ENCODE measurements around the gene EDDM3A. TPM values are rescaled to one million over a fixed set of nuclear protein-coding genes. Genes with fewer than 3 reads are reported as not detected.

Gene EDDM3A
- total and polyA plus RNA-seq, 2 of the 4 experiments (the other 2 are of a cell fraction): not detected

GRCh38 chr14:20794644-20795369 is 49.1 kb downstream of the EDDM3A start:
- H3K27me3 ChIP-seq (ENCODE audit: control insufficient read depth, insufficient read depth, low read length): no peaks in the 10 kb centered on the region
- ChIA-PET CTCF (interaction anchor here (0.8 kb wide), 1 partner anchor 29 kb away, joined by 3 read pairs; no protein-coding TSS in a partner anchor), POLR2A (ENCODE audit: unreplicated experiment) (interaction anchor here (0.6 kb wide), 1 partner anchor 1853 kb away, joined by 8 read pairs; no protein-coding TSS in a partner anchor)
- H2BK120ac ChIP-seq (ENCODE audit: low read depth, low read length): no peak overlapping the region
- no peak overlapping the region for H2BK5ac ChIP-seq (ENCODE audit: low read depth, low read length, poor library complexity, severe bottlenecking)
- H3K4me3 ChIP-seq (ENCODE audit: insufficient read depth, low read depth, low read length): no peak overlapping the region
- no peak overlapping the region for H4K5ac ChIP-seq (ENCODE audit: low read depth, low read length)
- H3K79me1 ChIP-seq (ENCODE audit: low read depth in 1 of 2, low read length in 2 of 2): no peaks in the 10 kb centered on the region
- no peak overlapping the region for H3K14ac ChIP-seq (replicated peaks; ENCODE audit: low read depth, low read length)
- WGBS, 2 experiments (ENCODE audit: extremely low coverage in 2 of 2, insufficient read length in 1 of 2): no CpG with 5 or more reads among the region's 7 CpGs
- no peak overlapping the region for H2BK15ac ChIP-seq (ENCODE audit: low read depth, low read length)
- intact Hi-C loops (cut with micrococcal nuclease) (no loop called here), dilution Hi-C loops (cut with HindIII; ENCODE audit: low sequenced_read_pairs, unreplicated experiment) (no loop called here), in situ Hi-C loops (cut with MboI; ENCODE audit: low sequenced_read_pairs) (no loop called here)
- H3K56ac ChIP-seq (ENCODE audit: extremely low read depth, insufficient read depth, low read length): no peak overlapping the region
- H3K4me2 ChIP-seq (ENCODE audit: low read depth, low read length): no peak overlapping the region
- H3K4me1 ChIP-seq (ENCODE audit: control insufficient read depth, insufficient read depth, low read length): no peaks in the 10 kb centered on the region
- H3K9me1 ChIP-seq (ENCODE audit: insufficient read depth, low read length): no peaks in the 10 kb centered on the region
- H2BK20ac ChIP-seq (ENCODE audit: low read depth, low read length): no peak overlapping the region
- H3K4ac ChIP-seq (ENCODE audit: low read depth, low read length): no peak overlapping the region
- no peaks in the 10 kb centered on the region for H4K20me1 ChIP-seq (ENCODE audit: insufficient read depth, low read length)
- H2AK9ac ChIP-seq (replicated peaks; ENCODE audit: low read depth, low read length, poor library complexity): no peak overlapping the region
- no peak for DNase-seq
- no peak overlapping the region for H3K23ac ChIP-seq (ENCODE audit: low read depth, low read length)
- no peak overlapping the region for H4K8ac ChIP-seq (ENCODE audit: low read depth in 2 of 2, low read length in 2 of 2)
- ATAC-seq (ENCODE audit: low read depth): no peak
- no peak overlapping the region for H3K18ac ChIP-seq (ENCODE audit: low read depth, low read length)
- H2AFZ ChIP-seq (replicated peaks; ENCODE audit: low read length, poor library complexity): no peak overlapping the region
- H3K36me3 ChIP-seq (ENCODE audit: control insufficient read depth, insufficient read depth, low read length): no peaks in the 10 kb centered on the region
- no peak overlapping the region for H2AK5ac ChIP-seq (ENCODE audit: low read depth, low read length)
- no peak for TF ChIP-seq RCOR1 (IDR thresholded peaks at IDR 0.05; ENCODE audit: insufficient replicate concordance, low read length)
- TF ChIP-seq FOS (IDR thresholded peaks at IDR 0.05; ENCODE audit: low read depth, low read length): no peak
- TF ChIP-seq CEBPB (IDR thresholded peaks at IDR 0.05; ENCODE audit: low read depth, low read length): no peak
- no peak for TF ChIP-seq CHD1 (IDR thresholded peaks at IDR 0.05; ENCODE audit: low read depth, low read length)
- no peak for TF ChIP-seq CTCF (conservative IDR thresholded peaks at IDR 0.05; ENCODE audit: low read depth, low read length)
- no peak for TF ChIP-seq MXI1 (IDR thresholded peaks at IDR 0.05; ENCODE audit: borderline replicate concordance, low read depth, low read length)
- no peak for TF ChIP-seq RAD21 (IDR thresholded peaks at IDR 0.05; ENCODE audit: low read length)
- no peak for TF ChIP-seq NFE2L2 (IDR thresholded peaks at IDR 0.05; ENCODE audit: low read depth, low read length)
- TF ChIP-seq RFX5 (IDR thresholded peaks at IDR 0.05; ENCODE audit: low read depth, low read length): no peak
- TF ChIP-seq BHLHE40 (IDR thresholded peaks at IDR 0.05; ENCODE audit: low read depth, low read length): no peak
- no peak for TF ChIP-seq USF2 (IDR thresholded peaks at IDR 0.05; ENCODE audit: low read depth, low read length)
- TF ChIP-seq MAFK (IDR thresholded peaks at IDR 0.05; ENCODE audit: low read depth, low read length): no peak
- TF ChIP-seq POLR2A (IDR thresholded peaks at IDR 0.05; ENCODE audit: low read depth, low read length): no peak
- no peak for TF ChIP-seq SMC3 (IDR thresholded peaks at IDR 0.05; ENCODE audit: low read depth, low read length)
- TF ChIP-seq MAZ (IDR thresholded peaks at IDR 0.05; ENCODE audit: borderline replicate concordance, low read depth, low read length): no peak
- TF ChIP-seq ELK1 (IDR thresholded peaks at IDR 0.05; ENCODE audit: borderline replicate concordance, low read depth, low read length): no peak
- BruUV-seq (replicated peaks): no TSS peak
- H4K91ac ChIP-seq (ENCODE audit: insufficient read depth, low read depth, low read length): no peak overlapping the region
- H3K27ac ChIP-seq (ENCODE audit: insufficient read depth, low read length): no peak overlapping the region
- no peak overlapping the region for H3K9ac ChIP-seq (ENCODE audit: low read depth, low read length)
- H3K9me3 ChIP-seq (ENCODE audit: control insufficient read depth, insufficient read depth, low read length): no peaks in the 10 kb centered on the region

Measured in IMR-90 (cell line).